Activated CD8-positive, alpha-beta memory T cell treated with anti-CD3 and anti-CD28 coated beads, Interleukin-2, amount 50 U/mL, for 24 hours (primary cell): Measurements from ENCODE around the gene MAD1L1.

Experiments
- DNase-seq: peaks from one replicate; pipeline ENCODE4 v3.0.0-alpha.2; 2020; ENCODE audit errors: extremely low read depth

Gene MAD1L1

DNA sequence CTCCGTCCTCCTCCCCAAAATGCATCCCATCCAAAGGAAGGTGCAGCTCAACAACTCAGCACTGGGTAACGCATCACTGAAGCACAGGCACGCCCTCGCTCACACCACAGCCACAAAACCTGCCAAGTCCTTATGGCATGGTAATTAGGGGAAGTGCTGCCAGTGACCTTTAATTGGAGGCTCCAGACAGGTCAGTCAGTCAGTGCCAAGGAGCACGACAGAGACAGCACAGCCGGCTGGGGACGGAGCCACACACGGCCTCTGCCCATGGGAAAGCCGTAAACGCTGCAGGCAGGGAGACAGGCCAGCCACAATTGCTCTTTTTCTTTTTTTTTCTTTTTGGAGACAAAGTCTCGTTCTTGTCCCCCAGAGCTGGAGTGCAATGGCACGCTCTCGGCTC is 146.5 kb downstream of the MAD1L1 start:
- DNase-seq = no peak

GRCh38 chr7:2085804-2086203 is 146.9 kb downstream of the MAD1L1 start:
- DNase-seq = no peak

GRCh38 chr7:2084781-2085505 is 147.8 kb downstream of the MAD1L1 start:
- DNase-seq = no peak

- DNase-seq = no peak
These were observed 148.4 kb downstream of the MAD1L1 start for GRCh38 chr7:2084331-2084730.

- no peak for DNase-seq
These were observed 149.4 kb downstream of the MAD1L1 start for GRCh38 chr7:2083362-2083761.

DNA sequence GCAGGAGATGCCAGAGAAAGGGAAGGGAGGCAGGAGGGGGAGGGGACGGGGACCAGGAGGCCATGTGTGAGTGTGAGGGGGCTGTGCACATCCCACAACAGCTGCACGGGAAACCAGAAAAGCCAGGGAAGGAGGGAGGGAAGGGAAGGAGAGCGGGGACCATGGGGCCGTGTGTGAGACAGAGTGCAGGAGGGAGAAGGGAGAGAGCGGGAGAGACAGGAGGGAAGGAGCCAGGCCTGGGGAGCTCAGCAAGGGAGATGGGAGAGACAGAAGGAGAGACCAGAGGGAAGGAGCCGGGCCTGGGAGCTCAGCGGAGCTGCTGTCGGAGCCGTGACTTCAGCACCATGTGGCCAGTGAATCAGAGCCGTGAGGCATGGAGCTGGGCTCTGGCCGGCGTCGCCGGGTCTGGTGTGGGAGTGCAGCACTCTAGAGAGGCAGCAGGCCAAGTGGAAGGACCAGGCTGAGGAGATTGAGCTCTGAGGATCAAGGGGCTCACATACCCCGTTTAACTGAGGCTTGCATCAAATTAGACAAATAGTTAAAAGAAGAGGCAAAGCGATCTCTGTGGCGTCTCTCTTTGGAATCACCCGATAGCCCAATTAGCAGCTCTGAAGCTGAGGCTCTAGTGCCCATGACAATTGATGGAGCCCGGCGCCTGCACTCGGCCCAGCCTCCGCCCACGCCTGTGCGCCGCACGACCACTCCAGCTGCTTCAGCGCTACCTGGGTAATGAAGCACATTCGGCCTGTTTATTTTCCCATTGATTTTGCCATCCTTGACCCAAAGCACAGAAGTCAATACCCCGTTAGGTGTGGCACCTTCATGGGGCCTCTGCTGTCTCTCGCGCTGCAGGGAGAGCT is 150.4 kb downstream of the MAD1L1 start:
- DNase-seq = no peak

- DNase-seq = no peak
These were observed 151.1 kb downstream of the MAD1L1 start for GRCh38 chr7:2081526-2082135.

DNA sequence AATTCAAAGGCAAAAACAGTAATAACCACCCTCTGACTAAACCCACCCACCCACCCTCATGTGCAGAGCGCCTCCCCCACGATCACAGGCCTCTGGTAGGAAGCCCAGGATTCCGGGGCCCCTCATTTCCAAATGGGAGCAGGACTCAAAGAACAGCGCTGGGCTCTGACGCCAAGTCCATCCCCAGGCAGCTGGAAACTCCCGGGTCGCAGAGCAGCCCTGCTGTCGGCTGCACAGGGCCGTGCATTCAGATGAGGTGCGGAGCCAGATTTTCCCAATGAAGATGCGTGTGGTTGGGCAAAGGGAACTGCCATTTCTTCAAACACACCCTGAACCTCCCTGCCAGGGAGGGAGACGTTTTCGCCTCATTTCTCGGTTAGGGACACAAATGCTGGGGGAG is 152.3 kb downstream of the MAD1L1 start:
- DNase-seq = no peak

- no peak for DNase-seq
These were observed 152.7 kb downstream of the MAD1L1 start for GRCh38 chr7:2080060-2080387.

DNA sequence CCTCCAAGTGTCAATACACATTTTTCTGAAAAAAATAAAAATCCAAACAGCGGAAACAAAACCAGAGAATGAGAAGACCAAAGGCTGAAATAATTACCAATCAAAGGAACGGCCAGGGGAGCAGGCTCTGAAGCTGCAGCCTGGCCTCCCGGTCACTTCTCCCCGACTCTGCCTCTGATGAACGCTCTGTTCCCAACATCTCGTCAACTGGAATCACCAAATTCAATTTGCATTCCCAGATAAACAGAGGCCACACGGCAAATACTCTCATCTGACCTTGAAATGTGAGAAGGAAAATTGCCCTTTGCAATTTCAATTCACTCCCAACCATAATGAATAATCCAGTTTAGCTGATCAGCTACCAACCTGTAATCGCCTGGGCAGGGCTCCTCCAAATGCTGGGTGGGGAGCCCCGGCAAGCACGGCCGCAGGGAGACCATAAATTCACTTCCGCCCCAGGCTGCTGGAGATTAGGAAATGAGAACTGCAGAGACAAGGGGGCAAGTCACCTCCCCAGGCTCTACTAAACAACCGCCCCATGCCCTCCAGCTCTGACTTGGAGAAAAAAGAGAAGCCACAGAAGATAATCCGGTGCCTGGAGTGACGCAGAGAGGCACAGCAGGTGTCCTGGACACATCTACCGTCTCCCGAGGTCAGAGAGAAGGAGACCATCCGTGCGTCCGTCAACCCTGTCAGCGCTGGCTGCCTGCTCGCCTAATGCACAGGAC is 153.2 kb downstream of the MAD1L1 start:
- DNase-seq = no peak

- DNase-seq = no peak
These were observed 153.8 kb downstream of the MAD1L1 start for GRCh38 chr7:2078899-2079298.

GRCh38 chr7:2076649-2077064 is 156.1 kb downstream of the MAD1L1 start:
- no peak for DNase-seq

GRCh38 chr7:2075811-2076210 is 156.9 kb downstream of the MAD1L1 start:
- DNase-seq = no peak

DNA sequence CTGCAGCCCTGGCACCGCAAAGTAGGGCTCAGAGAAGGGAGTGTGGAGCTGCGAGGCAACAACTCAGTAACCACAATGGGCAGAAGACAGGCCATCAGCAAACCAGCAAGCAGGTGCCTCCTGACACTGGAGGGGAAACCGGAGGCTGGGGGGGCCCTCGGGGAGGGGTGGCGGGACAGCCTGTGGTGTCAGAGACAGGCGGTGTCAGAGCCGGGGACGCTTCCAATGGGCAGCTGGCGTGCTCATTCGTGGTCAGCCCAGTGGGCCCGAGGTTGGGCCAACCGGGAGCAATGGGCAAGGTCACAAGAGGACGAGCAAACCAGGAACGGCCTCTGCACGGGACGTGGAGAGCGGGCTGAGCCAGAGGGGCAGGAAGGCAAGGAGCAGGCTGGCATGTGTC is 158.1 kb downstream of the MAD1L1 start:
- DNase-seq = no peak

GRCh38 chr7:2072798-2073197 is 159.9 kb downstream of the MAD1L1 start:
- no peak for DNase-seq

GRCh38 chr7:2072042-2072441 is 160.7 kb downstream of the MAD1L1 start:
- no peak for DNase-seq

DNA sequence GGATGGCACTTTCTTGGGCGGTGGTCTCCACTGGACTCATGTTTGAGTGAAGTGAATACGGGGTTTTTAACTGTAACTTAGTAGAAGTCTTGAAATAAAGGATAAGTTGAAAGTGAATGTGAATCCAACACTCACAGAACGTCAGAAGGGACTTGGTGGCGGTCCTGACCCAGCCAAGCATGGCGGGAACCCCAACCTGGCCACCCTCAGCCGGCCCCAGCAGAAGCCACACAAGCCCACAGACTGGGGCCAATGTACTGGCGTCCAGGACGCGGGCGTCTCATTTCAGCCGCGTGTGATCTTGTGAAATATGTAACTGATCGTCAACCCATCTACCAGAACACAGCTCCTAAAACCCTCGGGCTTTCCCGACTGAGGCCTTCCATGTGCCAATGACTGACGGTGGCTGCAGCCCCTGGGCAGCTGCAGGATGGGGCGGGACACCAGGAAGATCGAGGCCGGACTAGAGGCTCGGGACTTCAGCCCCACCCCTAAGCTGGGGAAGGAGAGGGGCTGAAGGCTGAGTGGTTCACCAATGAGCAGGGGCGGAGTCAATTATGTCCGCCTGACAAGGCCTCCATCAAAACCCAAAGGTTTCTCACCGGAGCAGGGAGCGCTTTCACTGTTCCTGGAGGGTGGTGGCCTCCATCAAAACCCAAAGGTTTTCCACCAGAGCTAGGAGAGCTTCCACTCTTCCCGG is 161.5 kb downstream of the MAD1L1 start:
- no peak for DNase-seq

DNA sequence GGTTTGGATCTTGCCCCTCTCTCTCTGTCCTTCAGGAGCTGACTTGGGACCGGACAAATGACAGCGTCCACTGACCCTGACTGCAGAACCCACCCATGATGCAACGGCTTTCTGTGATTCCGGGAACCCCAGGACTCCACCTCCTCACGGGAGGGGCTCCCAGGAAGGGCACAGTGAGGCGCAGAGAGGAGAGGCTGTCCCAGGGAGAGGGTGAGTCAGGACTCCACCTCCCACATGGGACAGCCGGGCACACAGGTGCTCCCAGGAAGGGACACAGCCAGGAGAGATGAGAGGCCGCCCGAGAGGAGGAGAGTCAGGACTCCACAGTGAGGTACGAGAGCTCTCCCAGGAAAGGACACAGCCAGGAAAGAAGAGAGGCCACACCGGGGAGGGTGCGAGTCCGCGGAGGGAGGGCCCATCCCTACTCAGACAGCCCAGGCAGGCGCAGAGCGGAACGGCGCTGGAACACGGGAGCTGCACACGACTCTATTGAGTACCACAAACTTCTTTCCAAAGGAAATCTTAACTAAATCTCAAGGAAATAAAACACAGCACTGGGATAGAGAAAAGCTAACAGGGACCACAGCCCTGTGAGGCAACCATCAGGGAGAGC is 162.5 kb downstream of the MAD1L1 start:
- no peak for DNase-seq

GRCh38 chr7:2069472-2069860 is 163.3 kb downstream of the MAD1L1 start:
- no peak for DNase-seq

GRCh38 chr7:2068693-2069471 is 163.9 kb downstream of the MAD1L1 start:
- no peak for DNase-seq
